Activated T-cell treated with anti-CD3 and anti-CD28 coated beads, Interleukin-2, amount 50 U/mL, for 48 hours (primary cell): ENCODE data around the gene LY6G6D.

Experiments used
- DNase-seq, 2 experiments: peaks; one replicate each; pipeline ENCODE4 v3.0.0-alpha.2; 2020

Gene LY6G6D

GRCh38 chr6:31715022-31715958 is at the start of gene LY6G6D:
LY6G6D (plus strand) TSS chr6:31715348; CDS start chr6:31715356, 8 bp downstream.
- DNase-seq: no peak

GRCh38 chr6:31665501-31666336 is 49.4 kb upstream of the LY6G6D start, which contains the start of gene CSNK2B:
CSNK2B (plus strand) TSS chr6:31666080; CDS start chr6:31666832, 752 bp downstream.
- DNase-seq: peak; percentile 98

GRCh38 chr6:31666337-31666965 is 48.7 kb upstream of the LY6G6D start:
- DNase-seq: no peak

GRCh38 chr6:31669676-31670075 is 45.5 kb upstream of the LY6G6D start, which contains the start of gene LY6G5B:
LY6G5B (plus strand) TSS chr6:31669976; CDS start chr6:31670951, 975 bp downstream.
- no peak for DNase-seq

GRCh38 chr6:31676322-31676903 is 38.7 kb upstream of the LY6G6D start:
- no peak for DNase-seq

GRCh38 chr6:31676904-31677303 is 38.2 kb upstream of the LY6G6D start:
- DNase-seq: no peak

- no peak for DNase-seq
Observed at GRCh38 chr6:31677955-31678354, 37.2 kb upstream of the LY6G6D start.

- peak; percentile 76 to 80 for DNase-seq
Observed at GRCh38 chr6:31680226-31681134, 34.7 kb upstream of the LY6G6D start, which contains the start of gene LY6G5C. LY6G5C (minus strand) TSS chr6:31681067; CDS start chr6:31680373, 694 bp downstream.

GRCh38 chr6:31681135-31681671 is 33.9 kb upstream of the LY6G6D start:
- peak; percentile 60 to 70 for DNase-seq

GRCh38 chr6:31683591-31683990 is 31.6 kb upstream of the LY6G6D start:
- DNase-seq: no peak

- no peak for DNase-seq
Observed at GRCh38 chr6:31686483-31686882, 28.7 kb upstream of the LY6G6D start.

- no peak for DNase-seq
Observed at GRCh38 chr6:31687321-31687720, 27.8 kb upstream of the LY6G6D start.

GRCh38 chr6:31687860-31688693 is 27.1 kb upstream of the LY6G6D start:
- no peak for DNase-seq

GRCh38 chr6:31689249-31690110 is 25.7 kb upstream of the LY6G6D start:
- no peak for DNase-seq

GRCh38 chr6:31690231-31691077 is 24.7 kb upstream of the LY6G6D start:
- no peak for DNase-seq

GRCh38 chr6:31691078-31691463 is 24.1 kb upstream of the LY6G6D start:
- no peak for DNase-seq

GRCh38 chr6:31691564-31692108 is 23.5 kb upstream of the LY6G6D start:
- no peak for DNase-seq

GRCh38 chr6:31692353-31692752 is 22.8 kb upstream of the LY6G6D start:
- DNase-seq: no peak
